ENCODE data around the gene HIC1. TPM values are rescaled to one million over a fixed set of nuclear protein-coding genes. Genes with fewer than 3 reads are reported as not detected.

The HIC1 gene
- total and polyA plus RNA-seq, 3 donors from 2014 or later, result 8.7 to 38.4 (median 36.1) TPM

DNA sequence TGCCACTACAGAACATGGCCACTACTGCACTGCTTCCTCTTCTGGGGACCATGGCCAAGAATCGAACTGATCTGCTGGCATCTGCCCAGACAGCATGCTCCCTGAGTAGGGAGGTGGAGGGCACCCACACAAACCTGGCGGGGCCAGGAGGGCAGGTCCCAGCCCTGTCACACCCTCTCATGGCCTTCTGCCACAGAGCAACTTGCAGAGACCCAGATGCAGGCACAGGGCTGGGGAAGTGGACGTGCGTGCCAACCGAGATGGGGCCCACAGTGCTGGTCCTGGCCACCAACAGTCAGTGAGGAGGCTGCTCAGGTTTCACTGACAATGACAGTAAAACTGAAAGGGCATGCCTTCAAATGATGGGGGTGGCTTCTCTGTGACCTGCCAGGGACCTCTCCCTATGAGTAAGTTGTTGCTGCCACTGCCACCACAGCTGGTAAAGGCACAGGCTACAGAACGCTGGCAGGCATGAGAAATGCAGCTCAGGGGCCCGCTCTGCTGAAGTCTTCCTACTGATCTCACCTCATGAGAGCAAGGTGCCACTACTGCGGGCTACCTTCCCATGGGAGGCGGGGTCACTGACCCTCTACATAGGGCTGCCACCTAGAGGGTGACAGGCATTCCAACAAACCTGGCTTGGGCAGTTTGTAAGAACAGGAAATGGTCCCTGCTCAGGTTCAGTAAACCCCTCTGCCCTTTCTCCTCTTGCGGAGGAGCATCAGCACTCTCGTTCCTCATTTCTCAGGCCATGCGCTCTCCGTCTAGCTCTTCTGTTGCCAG, 15.5 kb downstream of the HIC1 start:
- intact Hi-C loops (cut with DNase I; ENCODE audit: low total_unique reads), result no loop called here
- Histone ChIP-seq H3K4me1 (peaks cover 52% of the 10 kb centered on the region), H3K9me3 (no peaks in the 10 kb centered on the region), H3K4me3 (no peak overlapping the region), H3K27me3 (no peaks in the 10 kb centered on the region), H3K36me3 (ENCODE audit: low read depth, missing control alignments) (no peaks in the 10 kb centered on the region), H3K27ac (peak overlapping the region; percentile 80 to 85)
- no peak for TF ChIP-seq POLR2A (IDR thresholded peaks at IDR 0.05)
- no peak for TF ChIP-seq CTCF (IDR thresholded peaks at IDR 0.05)
- DNase-seq, result no peak
- 88 to 91% methylated on average over 13 of the region's 13 CpGs for WGBS, 2 donors

GRCh38 chr17:2071024-2071385, 16.1 kb downstream of the HIC1 start:
- Histone ChIP-seq H3K27ac (peak overlapping the region; percentile 80 to 85), H3K4me1 (peaks cover 55% of the 10 kb centered on the region), H3K36me3 (ENCODE audit: low read depth, missing control alignments) (no peaks in the 10 kb centered on the region), H3K9me3 (no peaks in the 10 kb centered on the region), H3K4me3 (no peak overlapping the region), H3K27me3 (no peaks in the 10 kb centered on the region)
- no peak for TF ChIP-seq POLR2A (IDR thresholded peaks at IDR 0.05)
- no peak for TF ChIP-seq CTCF (IDR thresholded peaks at IDR 0.05)
- no peak for DNase-seq
- intact Hi-C loops (cut with DNase I; ENCODE audit: low total_unique reads), result no loop called here
- 94 to 98% methylated on average over 5 to 6 of the region's 6 CpGs for WGBS, 2 donors

GRCh38 chr17:2071455-2072281, 16.8 kb downstream of the HIC1 start:
- no peaks in the 10 kb centered on the region for H3K27me3 ChIP-seq
- DNase-seq, result no peak
- 58 to 63% methylated on average over 26 to 27 of the region's 31 CpGs for WGBS, 2 donors
- peak overlapping the region; percentile 80 to 85 for H3K27ac ChIP-seq
- no peak for TF ChIP-seq POLR2A (IDR thresholded peaks at IDR 0.05)
- TF ChIP-seq CTCF (IDR thresholded peaks at IDR 0.05), result no peak
- intact Hi-C loops (cut with DNase I; ENCODE audit: low total_unique reads), result no loop called here
- H3K4me1 ChIP-seq, result peaks cover 56% of the 10 kb centered on the region
- H3K4me3 ChIP-seq, result no peak overlapping the region
- H3K36me3 ChIP-seq (ENCODE audit: low read depth, missing control alignments), result no peaks in the 10 kb centered on the region
- H3K9me3 ChIP-seq, result no peaks in the 10 kb centered on the region

DNA sequence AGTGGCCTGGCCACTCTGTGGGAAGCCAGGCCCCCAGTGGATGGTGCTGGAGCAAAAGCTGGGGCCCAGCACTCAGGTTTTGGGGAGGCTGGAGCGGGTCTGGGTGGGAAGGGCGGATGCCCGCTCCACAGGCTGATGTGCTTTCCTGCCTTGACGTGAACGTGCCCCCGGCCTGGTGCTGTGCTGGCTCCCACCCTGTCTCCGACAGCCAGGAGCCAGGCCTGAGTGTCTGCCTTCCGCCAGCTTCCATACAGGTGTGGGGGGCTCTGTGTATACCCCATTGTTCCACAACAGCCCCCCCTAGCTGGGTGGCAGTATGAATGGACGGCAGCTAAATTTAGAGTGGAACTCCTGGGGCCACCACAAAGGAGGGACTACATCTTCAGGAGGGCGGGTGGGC, 20.0 kb downstream of the HIC1 start:
- no peaks in the 10 kb centered on the region for H3K36me3 ChIP-seq (ENCODE audit: low read depth, missing control alignments)
- intact Hi-C loops (cut with DNase I; ENCODE audit: low total_unique reads), result no loop called here
- H3K4me3 ChIP-seq, result no peak overlapping the region
- no peak for DNase-seq
- peaks cover 42% of the 10 kb centered on the region for H3K4me1 ChIP-seq
- no peaks in the 10 kb centered on the region for H3K27me3 ChIP-seq
- H3K27ac ChIP-seq, result peak overlapping the region; percentile 42 to 78
- WGBS, 2 donors, result 80 to 88% methylated on average over 2 to 10 of the region's 10 CpGs
- no peaks in the 10 kb centered on the region for H3K9me3 ChIP-seq
- TF ChIP-seq POLR2A (IDR thresholded peaks at IDR 0.05), result no peak
- no peak for TF ChIP-seq CTCF (IDR thresholded peaks at IDR 0.05)
